Measurements from ENCODE around the gene HELT.

GRCh38 chr4:185020863-185021761, 2.8 kb downstream of the HELT start:
- no peak for TF ChIP-seq CTCF (IDR thresholded peaks at IDR 0.05; ENCODE audit: low read depth, low read length)
- no peak for TF ChIP-seq MAX (IDR thresholded peaks at IDR 0.05; ENCODE audit: low read depth, low read length)
- TF ChIP-seq POLR2A (IDR thresholded peaks at IDR 0.05; ENCODE audit: extremely low read depth, insufficient read length) = no peak
